GM12891 (cell line): ENCODE measurements around the gene ZCCHC7.

Experiments
- POLR2A ChIP-seq: IDR thresholded peaks from 2 replicates; pipeline ENCODE4 v1.6.1; 2011; ENCODE audit warnings: low read depth, low read length, control low read depth
- POLR2AphosphoS5 ChIP-seq: IDR thresholded peaks from 2 replicates; pipeline ENCODE4 v1.6.1; 2011; ENCODE audit warnings: low read depth, low read length, control low read depth
- POU2F2 ChIP-seq: IDR thresholded peaks from 2 replicates; pipeline ENCODE4 v1.6.1; 2011; ENCODE audit warnings: low read depth, mild to moderate bottlenecking, control low read depth, low read length, moderate library complexity
- TAF1 ChIP-seq: IDR thresholded peaks from 2 replicates; pipeline ENCODE4 v1.6.1; 2011; ENCODE audit warnings: low read depth, low read length, control low read depth

- TF ChIP-seq POLR2AphosphoS5 = peak; percentile 80
- peak; percentile 87 for TF ChIP-seq POLR2A
- peak; percentile 83 for TF ChIP-seq TAF1
- TF ChIP-seq POU2F2 = peak; percentile 98
Observed at GRCh38 chr9:37369671-37370070, 249.3 kb downstream of the ZCCHC7 start.
